DLD1 (cell line): ENCODE data around the gene TMEM86A.

Experiments
- in situ Hi-C: cut with HindIII; loops from 2 replicates; pipeline ENCODE4 v1.10.0; 2017; ENCODE audit warnings: low sequenced_read_pairs

The TMEM86A gene

DNA sequence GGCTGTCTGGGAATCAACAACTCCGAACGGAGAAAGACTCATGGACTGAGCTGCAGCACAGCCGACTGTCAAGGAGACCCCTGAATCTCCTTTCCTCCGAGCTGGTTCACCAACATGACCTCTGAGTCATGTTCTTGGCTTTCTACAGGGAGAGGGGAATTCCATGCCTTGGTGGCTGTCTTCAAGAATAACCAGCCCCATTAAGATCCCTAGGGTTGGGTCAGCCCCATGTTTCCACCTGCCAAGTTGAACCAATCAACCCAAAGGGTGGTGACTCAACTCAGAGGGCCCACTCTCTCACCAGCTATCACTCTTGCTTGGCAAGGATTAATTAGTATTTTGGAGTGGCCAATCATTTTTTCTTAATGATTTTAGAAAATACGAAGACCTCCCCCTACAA lies 55.7 kb downstream of the TMEM86A start:
- in situ Hi-C loops: no loop called here
